ENCODE measurements around the gene PLEKHD1. TPM values are rescaled to one million over a fixed set of nuclear protein-coding genes. Genes with fewer than 3 reads are reported as not detected.
A peak's percentile ranks its signal among the peaks of the same experiment; 100 is the strongest.

The PLEKHD1 gene
- total and polyA plus RNA-seq, 4 donors, result 0.05 to 0.08 (median 0.06) TPM; not detected in 1

DNA sequence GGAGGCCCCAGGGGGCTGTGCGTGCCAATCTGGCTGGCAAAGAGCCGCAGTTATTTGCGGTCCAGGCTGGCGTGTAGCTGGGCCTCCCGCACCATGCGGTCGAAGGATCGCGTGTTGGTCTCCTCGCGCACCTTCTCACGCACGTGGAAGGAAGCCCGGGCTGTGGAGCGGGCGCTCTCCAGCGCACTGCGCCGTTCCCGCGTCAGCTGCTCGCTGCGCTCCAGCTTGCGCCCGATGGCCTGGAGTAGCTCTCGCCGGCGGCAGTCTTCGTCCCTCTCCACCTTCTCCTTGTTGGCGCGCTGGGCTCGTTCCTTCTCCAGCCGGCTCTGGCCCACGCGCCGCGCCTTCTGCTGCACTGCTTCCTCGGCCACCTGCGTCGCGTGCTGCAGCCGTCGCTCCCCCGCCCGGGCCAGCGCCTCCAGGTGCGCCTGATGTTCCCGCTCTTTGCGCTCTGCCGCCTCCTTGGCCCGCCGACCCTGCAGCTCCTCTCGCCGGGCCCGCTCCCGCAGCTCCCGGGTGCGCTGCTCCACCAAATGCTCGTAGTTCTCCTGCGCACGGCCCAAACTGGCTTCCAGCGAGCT, 87.0 kb downstream of the PLEKHD1 start:
- Histone ChIP-seq H3K36me3 (ENCODE audit: control insufficient read depth in 4 of 4, insufficient read depth in 3 of 4, low read depth in 1 of 4, low read length in 3 of 4) (no peaks in the 10 kb centered on the region), H3K4me1 (ENCODE audit: control insufficient read depth in 4 of 4, insufficient read depth in 4 of 4, low read length in 3 of 4) (peaks cover 8 to 33% (median 15%) of the 10 kb centered on the region in 4 donors), H3K9me3 (ENCODE audit: control insufficient read depth in 4 of 4, low read length in 3 of 4) (no peaks in the 10 kb centered on the region), H3K4me3 (ENCODE audit: low read depth in 1 of 3, low read length in 3 of 3) (peak overlapping the region in 2 of 3 donors; percentile 48 to 55), H3K27me3 (ENCODE audit: control insufficient read depth in 4 of 4, insufficient read depth in 4 of 4, low read length in 3 of 4) (peaks cover 4 to 16% (median 8%) of the 10 kb centered on the region in 4 donors), H3K9ac (ENCODE audit: low read depth in 1 of 2, low read length in 2 of 2) (no peak overlapping the region), H3K27ac (ENCODE audit: low read depth in 1 of 2, low read length in 2 of 2) (no peak overlapping the region)
- TF ChIP-seq JUND (IDR thresholded peaks at IDR 0.05), result no peak
- TF ChIP-seq FOXA2 (IDR thresholded peaks at IDR 0.05), result no peak
- 16% methylated on average over 62 of the region's 62 CpGs for WGBS
- no peak for DNase-seq (ENCODE audit: low spot score)

DNA sequence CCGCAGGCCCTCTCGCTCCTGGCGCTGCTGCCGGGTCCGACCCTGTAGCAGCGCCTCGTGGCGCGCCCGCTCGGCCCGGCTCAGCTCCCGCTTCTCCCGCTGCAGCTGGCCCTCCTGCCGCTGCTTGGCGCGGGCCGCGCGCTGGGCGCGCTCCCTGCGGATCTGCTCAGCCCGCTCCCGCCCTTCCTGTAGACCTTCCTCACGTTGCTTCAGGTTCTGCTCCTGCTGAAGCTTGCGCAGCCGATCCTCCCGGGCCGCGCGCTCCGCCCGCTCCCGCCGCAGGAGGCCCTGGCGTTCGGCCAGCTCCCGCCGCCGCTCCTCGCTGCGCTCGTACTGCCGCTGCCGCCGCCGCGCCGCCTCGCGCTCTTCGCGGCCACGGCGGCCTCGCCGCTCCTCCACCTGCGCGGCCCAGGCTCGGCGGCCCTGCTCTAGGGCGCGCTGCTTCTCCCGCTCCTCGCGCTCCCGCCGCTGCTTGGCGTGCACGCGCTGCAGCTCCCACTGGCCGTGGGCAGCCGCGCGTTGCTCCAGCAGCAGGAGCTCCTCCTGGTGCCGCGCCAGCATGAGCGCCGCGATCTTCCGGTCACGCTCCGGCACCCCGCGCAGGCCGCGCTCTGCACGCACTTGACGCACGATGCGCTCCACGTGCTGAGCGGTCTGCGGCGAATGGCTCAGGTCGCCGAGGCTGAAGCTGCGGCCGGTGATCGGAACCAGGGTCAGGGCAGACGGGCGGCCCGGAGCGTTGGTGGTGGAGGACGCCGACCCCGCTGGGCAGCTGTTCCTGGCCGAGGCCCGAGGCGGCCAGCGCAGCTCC, 87.7 kb downstream of the PLEKHD1 start:
- Histone ChIP-seq H3K9me3 (ENCODE audit: control insufficient read depth in 4 of 4, low read length in 3 of 4) (no peaks in the 10 kb centered on the region), H3K4me1 (ENCODE audit: control insufficient read depth in 4 of 4, insufficient read depth in 4 of 4, low read length in 3 of 4) (peaks cover 8 to 33% (median 15%) of the 10 kb centered on the region in 4 donors), H3K4me3 (ENCODE audit: low read depth in 1 of 3, low read length in 3 of 3) (peak overlapping the region in 2 of 3 donors; percentile 48 to 55), H3K36me3 (ENCODE audit: control insufficient read depth in 4 of 4, insufficient read depth in 3 of 4, low read depth in 1 of 4, low read length in 3 of 4) (no peaks in the 10 kb centered on the region), H3K27me3 (ENCODE audit: control insufficient read depth in 4 of 4, insufficient read depth in 4 of 4, low read length in 3 of 4) (peaks cover 4 to 16% (median 8%) of the 10 kb centered on the region in 4 donors), H3K27ac (ENCODE audit: low read depth in 1 of 2, low read length in 2 of 2) (no peak overlapping the region), H3K9ac (ENCODE audit: low read depth in 1 of 2, low read length in 2 of 2) (no peak overlapping the region)
- 10% methylated on average over 112 of the region's 112 CpGs for WGBS
- DNase-seq (ENCODE audit: low spot score), result peak; percentile 46
- TF ChIP-seq NR2F2 (IDR thresholded peaks at IDR 0.05) (no peak), YY1 (IDR thresholded peaks at IDR 0.05) (no peak), JUND (IDR thresholded peaks at IDR 0.05) (no peak), GABPA (IDR thresholded peaks at IDR 0.05 in 1 of 2, conservative IDR thresholded peaks at IDR 0.05 in 1 of 2) (no peak), EGR1 (IDR thresholded peaks at IDR 0.05; ENCODE audit: low read depth in 2 of 2) (no peak)
- TF ChIP-seq, protein P1, sequence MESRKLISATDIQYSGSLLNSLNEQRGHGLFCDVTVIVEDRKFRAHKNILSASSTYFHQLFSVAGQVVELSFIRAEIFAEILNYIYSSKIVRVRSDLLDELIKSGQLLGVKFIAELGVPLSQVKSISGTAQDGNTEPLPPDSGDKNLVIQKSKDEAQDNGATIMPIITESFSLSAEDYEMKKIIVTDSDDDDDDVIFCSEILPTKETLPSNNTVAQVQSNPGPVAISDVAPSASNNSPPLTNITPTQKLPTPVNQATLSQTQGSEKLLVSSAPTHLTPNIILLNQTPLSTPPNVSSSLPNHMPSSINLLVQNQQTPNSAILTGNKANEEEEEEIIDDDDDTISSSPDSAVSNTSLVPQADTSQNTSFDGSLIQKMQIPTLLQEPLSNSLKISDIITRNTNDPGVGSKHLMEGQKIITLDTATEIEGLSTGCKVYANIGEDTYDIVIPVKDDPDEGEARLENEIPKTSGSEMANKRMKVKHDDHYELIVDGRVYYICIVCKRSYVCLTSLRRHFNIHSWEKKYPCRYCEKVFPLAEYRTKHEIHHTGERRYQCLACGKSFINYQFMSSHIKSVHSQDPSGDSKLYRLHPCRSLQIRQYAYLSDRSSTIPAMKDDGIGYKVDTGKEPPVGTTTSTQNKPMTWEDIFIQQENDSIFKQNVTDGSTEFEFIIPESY (IDR thresholded peaks at IDR 0.05), result no peak
- TF ChIP-seq, protein P2, sequence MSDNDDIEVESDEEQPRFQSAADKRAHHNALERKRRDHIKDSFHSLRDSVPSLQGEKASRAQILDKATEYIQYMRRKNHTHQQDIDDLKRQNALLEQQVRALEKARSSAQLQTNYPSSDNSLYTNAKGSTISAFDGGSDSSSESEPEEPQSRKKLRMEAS (IDR thresholded peaks at IDR 0.05), result no peak

DNA sequence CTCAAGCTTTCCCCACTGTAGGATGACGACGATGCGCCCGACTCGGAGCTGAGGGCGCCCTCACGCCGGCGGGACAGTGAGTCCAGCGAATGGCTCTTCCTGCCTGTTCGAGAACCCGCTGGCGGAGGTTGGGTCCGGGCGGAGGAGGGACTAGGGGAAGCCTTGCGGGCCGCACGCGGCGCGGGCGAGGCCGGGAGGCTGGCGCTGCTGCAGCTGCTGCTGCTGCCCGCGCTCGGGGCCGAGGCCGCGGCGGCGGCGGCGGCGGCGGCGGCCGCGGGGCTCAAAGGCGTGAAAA, 88.3 kb downstream of the PLEKHD1 start:
- peaks cover 4 to 16% (median 8%) of the 10 kb centered on the region in 4 donors for H3K27me3 ChIP-seq (ENCODE audit: control insufficient read depth in 4 of 4, insufficient read depth in 4 of 4, low read length in 3 of 4)
- peaks cover 8 to 33% (median 15%) of the 10 kb centered on the region in 4 donors for H3K4me1 ChIP-seq (ENCODE audit: control insufficient read depth in 4 of 4, insufficient read depth in 4 of 4, low read length in 3 of 4)
- no peak overlapping the region for H3K9ac ChIP-seq (ENCODE audit: low read depth in 1 of 2, low read length in 2 of 2)
- no peak for DNase-seq (ENCODE audit: low spot score)
- TF ChIP-seq, protein P1 (IDR thresholded peaks at IDR 0.05), result no peak
- TF ChIP-seq TAF1 (conservative IDR thresholded peaks at IDR 0.05), result no peak
- TF ChIP-seq EGR1 (IDR thresholded peaks at IDR 0.05; ENCODE audit: low read depth in 2 of 2), result no peak
- TF ChIP-seq, protein P3, sequence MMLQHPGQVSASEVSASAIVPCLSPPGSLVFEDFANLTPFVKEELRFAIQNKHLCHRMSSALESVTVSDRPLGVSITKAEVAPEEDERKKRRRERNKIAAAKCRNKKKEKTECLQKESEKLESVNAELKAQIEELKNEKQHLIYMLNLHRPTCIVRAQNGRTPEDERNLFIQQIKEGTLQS (IDR thresholded peaks at IDR 0.05), result no peak
- TF ChIP-seq HNF4A (conservative IDR thresholded peaks at IDR 0.05), result no peak
- TF ChIP-seq SP1 (IDR thresholded peaks at IDR 0.05), result no peak
- TF ChIP-seq NR2F2 (IDR thresholded peaks at IDR 0.05), result no peak
- TF ChIP-seq, protein P4, sequence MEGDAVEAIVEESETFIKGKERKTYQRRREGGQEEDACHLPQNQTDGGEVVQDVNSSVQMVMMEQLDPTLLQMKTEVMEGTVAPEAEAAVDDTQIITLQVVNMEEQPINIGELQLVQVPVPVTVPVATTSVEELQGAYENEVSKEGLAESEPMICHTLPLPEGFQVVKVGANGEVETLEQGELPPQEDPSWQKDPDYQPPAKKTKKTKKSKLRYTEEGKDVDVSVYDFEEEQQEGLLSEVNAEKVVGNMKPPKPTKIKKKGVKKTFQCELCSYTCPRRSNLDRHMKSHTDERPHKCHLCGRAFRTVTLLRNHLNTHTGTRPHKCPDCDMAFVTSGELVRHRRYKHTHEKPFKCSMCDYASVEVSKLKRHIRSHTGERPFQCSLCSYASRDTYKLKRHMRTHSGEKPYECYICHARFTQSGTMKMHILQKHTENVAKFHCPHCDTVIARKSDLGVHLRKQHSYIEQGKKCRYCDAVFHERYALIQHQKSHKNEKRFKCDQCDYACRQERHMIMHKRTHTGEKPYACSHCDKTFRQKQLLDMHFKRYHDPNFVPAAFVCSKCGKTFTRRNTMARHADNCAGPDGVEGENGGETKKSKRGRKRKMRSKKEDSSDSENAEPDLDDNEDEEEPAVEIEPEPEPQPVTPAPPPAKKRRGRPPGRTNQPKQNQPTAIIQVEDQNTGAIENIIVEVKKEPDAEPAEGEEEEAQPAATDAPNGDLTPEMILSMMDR (IDR thresholded peaks at IDR 0.05; ENCODE audit: low read depth, low read length, missing input control), result no peak
- TF ChIP-seq RAD21 (IDR thresholded peaks at IDR 0.05), result no peak
- TF ChIP-seq, protein P2 (IDR thresholded peaks at IDR 0.05), result no peak
- no peak for TF ChIP-seq FOXA2 (IDR thresholded peaks at IDR 0.05)
- no peak for TF ChIP-seq JUND (IDR thresholded peaks at IDR 0.05)
- TF ChIP-seq FOXA1 (IDR thresholded peaks at IDR 0.05), result no peak
- TF ChIP-seq RXRA (IDR thresholded peaks at IDR 0.05), result no peak
- no peak for TF ChIP-seq YY1 (IDR thresholded peaks at IDR 0.05)
- no peak for TF ChIP-seq GABPA (IDR thresholded peaks at IDR 0.05 in 1 of 2, conservative IDR thresholded peaks at IDR 0.05 in 1 of 2)
- H3K27ac ChIP-seq (ENCODE audit: low read depth in 1 of 2, low read length in 2 of 2), result no peak overlapping the region
- H3K9me3 ChIP-seq (ENCODE audit: control insufficient read depth in 4 of 4, low read length in 3 of 4), result no peaks in the 10 kb centered on the region
- no peaks in the 10 kb centered on the region for H3K36me3 ChIP-seq (ENCODE audit: control insufficient read depth in 4 of 4, insufficient read depth in 3 of 4, low read depth in 1 of 4, low read length in 3 of 4)
- 20% methylated on average over 40 of the region's 40 CpGs for WGBS
- peak overlapping the region in 1 of 3 donors; percentile 48 for H3K4me3 ChIP-seq (ENCODE audit: low read depth in 1 of 3, low read length in 3 of 3)

All from liver (tissue), 9 donors.